Calu3 (cell line): ENCODE results near the gene DHTKD1. TPM values are rescaled to one million over a fixed set of nuclear protein-coding genes. Genes with fewer than 3 reads are reported as not detected.

Source experiments
- BruUV-seq: library from RNA; stranded (reverse); fragments of 400-500 nt; replicated peaks from 2 replicates; lab custom pipeline; 2021; lab: Mats Ljungman, UMichigan
- CTCF ChIA-PET: fragments of 300-600 bp; sonication (Branson Sonifier 250); formaldehyde crosslinking; loops from one replicate; lab custom pipeline; 2022; ENCODE audit warnings: antibody characterized with exemption; lab: Charles Lee
- DNase-seq: peaks from one replicate; pipeline ENCODE4 v3.0.0; 2022
- H3K27ac Mint-ChIP-seq: one replicate; pipeline ENCODE4 v1.8.0; 2022; ENCODE audit warnings: mixed read lengths; ENCODE audit not compliant: unreplicated experiment
- H3K27me3 Mint-ChIP-seq: one replicate; pipeline ENCODE4 v1.8.0; 2022; ENCODE audit warnings: mixed read lengths; ENCODE audit not compliant: unreplicated experiment
- H3K36me3 Mint-ChIP-seq: one replicate; pipeline ENCODE4 v1.8.0; 2022; ENCODE audit warnings: mild to moderate bottlenecking, moderate library complexity, mixed read lengths; ENCODE audit not compliant: insufficient read depth, unreplicated experiment
- H3K4me1 Mint-ChIP-seq: one replicate; pipeline ENCODE4 v1.8.0; 2022; ENCODE audit warnings: mild to moderate bottlenecking, low read depth, mixed read lengths; ENCODE audit not compliant: unreplicated experiment
- H3K4me3 Mint-ChIP-seq: one replicate; pipeline ENCODE4 v1.8.0; 2022; ENCODE audit warnings: mild to moderate bottlenecking, low read depth, moderate library complexity, mixed read lengths; ENCODE audit not compliant: unreplicated experiment
- H3K9me3 Mint-ChIP-seq: one replicate; pipeline ENCODE4 v1.8.0; 2022; ENCODE audit warnings: low read depth, mixed read lengths; ENCODE audit not compliant: unreplicated experiment
- intact Hi-C: fragments of 100-400 bp; cut with micrococcal nuclease; formaldehyde crosslinking; loops from one replicate; pipeline ENCODE4 v1.10.0; 2022; ENCODE audit not compliant: unreplicated experiment
- total RNA-seq: library from RNA; stranded (reverse); gene quantifications from 2 replicates; pipeline ENCODE4 v1.2.3, GENCODE V29; 2022
- TF ChIP-seq, protein P1 (sequence below): fragments of 200-600 bp; IDR thresholded peaks from one replicate; pipeline ENCODE4 v1.8.0; 2022; ENCODE audit warnings: antibody characterized with exemption; ENCODE audit not compliant: unreplicated experiment

Gene DHTKD1
- total RNA-seq, 1 experiment from 2014 or later, result 29.4 TPM

DNA sequence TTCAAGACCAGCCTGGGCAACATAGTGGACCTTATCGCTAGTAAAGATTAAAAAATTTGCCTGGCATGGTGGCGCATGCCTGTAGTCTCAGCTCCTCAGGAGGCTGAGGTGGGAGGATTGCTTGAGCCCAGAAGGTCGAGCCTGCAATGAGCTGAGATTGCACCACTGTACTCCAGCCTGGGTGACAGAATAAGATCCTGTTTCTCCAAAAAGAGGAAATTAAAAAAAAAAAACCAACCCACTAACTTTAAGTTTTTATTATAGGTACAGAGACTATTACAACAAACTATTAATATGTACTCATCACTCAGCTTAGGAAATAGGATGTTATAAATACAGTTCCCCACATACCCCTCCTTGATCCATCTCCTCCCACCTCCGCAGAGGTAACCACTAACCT is 30.2 kb downstream of the DHTKD1 start:
- no peaks in the 10 kb centered on the region for H3K4me1 Mint-ChIP-seq
- no peaks in the 10 kb centered on the region for H3K27me3 Mint-ChIP-seq
- CTCF ChIA-PET, result no interaction called here
- H3K27ac Mint-ChIP-seq, result no peak overlapping the region
- H3K36me3 Mint-ChIP-seq, result peaks cover 14% of the 10 kb centered on the region
- BruUV-seq, result no TSS peak
- TF ChIP-seq, protein P1, sequence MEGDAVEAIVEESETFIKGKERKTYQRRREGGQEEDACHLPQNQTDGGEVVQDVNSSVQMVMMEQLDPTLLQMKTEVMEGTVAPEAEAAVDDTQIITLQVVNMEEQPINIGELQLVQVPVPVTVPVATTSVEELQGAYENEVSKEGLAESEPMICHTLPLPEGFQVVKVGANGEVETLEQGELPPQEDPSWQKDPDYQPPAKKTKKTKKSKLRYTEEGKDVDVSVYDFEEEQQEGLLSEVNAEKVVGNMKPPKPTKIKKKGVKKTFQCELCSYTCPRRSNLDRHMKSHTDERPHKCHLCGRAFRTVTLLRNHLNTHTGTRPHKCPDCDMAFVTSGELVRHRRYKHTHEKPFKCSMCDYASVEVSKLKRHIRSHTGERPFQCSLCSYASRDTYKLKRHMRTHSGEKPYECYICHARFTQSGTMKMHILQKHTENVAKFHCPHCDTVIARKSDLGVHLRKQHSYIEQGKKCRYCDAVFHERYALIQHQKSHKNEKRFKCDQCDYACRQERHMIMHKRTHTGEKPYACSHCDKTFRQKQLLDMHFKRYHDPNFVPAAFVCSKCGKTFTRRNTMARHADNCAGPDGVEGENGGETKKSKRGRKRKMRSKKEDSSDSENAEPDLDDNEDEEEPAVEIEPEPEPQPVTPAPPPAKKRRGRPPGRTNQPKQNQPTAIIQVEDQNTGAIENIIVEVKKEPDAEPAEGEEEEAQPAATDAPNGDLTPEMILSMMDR, result no peak
- intact Hi-C loops, result no loop called here
- H3K9me3 Mint-ChIP-seq, result no peaks in the 10 kb centered on the region
- no peak overlapping the region for H3K4me3 Mint-ChIP-seq
- DNase-seq, result no peak

DNA sequence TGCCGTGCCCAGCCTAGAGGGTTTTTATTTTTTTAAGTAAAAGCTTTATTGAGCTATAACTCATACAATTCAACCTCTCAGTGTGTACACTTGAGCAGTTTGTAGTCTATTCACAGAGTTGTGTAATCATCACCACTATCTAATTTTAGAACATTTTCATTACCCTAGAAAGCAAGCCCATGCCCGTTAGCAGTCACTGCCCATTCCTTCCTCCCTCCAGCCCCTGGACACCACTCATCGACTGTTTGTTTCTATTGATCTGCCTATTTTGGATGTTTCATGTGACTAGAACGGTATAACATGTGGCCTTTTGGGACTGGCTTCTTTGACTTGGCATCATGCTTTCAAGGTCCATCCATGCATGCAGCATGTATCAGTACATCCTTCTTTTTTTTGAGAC is 35.0 kb downstream of the DHTKD1 start:
- intact Hi-C loops, result no loop called here
- no peaks in the 10 kb centered on the region for H3K27me3 Mint-ChIP-seq
- DNase-seq, result no peak
- H3K9me3 Mint-ChIP-seq, result no peaks in the 10 kb centered on the region
- H3K36me3 Mint-ChIP-seq, result peaks cover 14% of the 10 kb centered on the region
- no peak overlapping the region for H3K27ac Mint-ChIP-seq
- CTCF ChIA-PET, result interaction anchor here (0.7 kb wide), 1 partner anchor 238 kb away, joined by 3 read pairs; no protein-coding TSS in a partner anchor
- no TSS peak for BruUV-seq
- no peaks in the 10 kb centered on the region for H3K4me1 Mint-ChIP-seq
- TF ChIP-seq, protein P1, result no peak
- no peak overlapping the region for H3K4me3 Mint-ChIP-seq

DNA sequence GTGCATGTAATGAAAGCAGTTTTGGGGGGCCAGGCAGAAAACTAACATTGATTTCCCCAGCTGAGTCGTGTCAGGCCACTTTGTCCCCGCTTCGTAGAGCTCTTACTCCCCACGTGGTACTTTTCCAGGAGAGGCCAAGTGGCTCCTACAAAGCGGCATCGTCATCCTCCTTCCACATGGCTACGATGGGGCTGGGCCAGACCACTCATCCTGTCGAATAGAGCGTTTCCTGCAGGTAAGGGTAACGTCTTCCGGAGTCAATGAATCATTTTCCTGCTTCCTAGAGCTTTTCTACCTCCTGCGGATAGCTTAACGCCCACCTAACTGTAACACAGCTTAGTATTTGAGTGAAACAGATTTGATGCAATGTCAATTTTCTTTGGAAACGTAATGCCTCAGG is 39.0 kb downstream of the DHTKD1 start:
- TF ChIP-seq, protein P1, result no peak
- no TSS peak for BruUV-seq
- no peaks in the 10 kb centered on the region for H3K27me3 Mint-ChIP-seq
- H3K4me1 Mint-ChIP-seq, result no peaks in the 10 kb centered on the region
- H3K9me3 Mint-ChIP-seq, result no peaks in the 10 kb centered on the region
- DNase-seq, result no peak
- no peaks in the 10 kb centered on the region for H3K36me3 Mint-ChIP-seq
- intact Hi-C loops, result no loop called here
- H3K27ac Mint-ChIP-seq, result no peak overlapping the region
- H3K4me3 Mint-ChIP-seq, result no peak overlapping the region
- CTCF ChIA-PET, result no interaction called here

DNA sequence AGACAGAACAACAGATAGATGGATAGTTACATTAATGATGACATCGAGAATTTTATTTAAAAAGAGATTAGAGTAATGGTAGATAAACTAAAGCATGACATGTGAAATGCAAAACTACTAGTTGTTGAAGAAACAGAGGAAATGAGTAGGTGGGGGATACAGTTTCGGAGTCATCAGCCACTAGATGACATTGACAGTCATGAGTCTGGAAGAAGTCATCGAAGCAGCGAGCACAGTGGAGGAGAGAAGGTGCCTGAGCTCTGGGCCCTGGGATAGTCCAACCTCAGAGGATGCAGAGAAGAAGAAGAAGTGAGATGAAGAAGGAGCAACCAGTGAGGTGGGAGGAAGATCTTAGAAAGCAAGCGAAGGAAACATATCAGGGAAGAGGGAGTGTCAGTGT is 40.5 kb downstream of the DHTKD1 start:
- TF ChIP-seq, protein P1, result no peak
- Mint-ChIP-seq H3K9me3 (no peaks in the 10 kb centered on the region), H3K36me3 (no peaks in the 10 kb centered on the region), H3K27ac (no peak overlapping the region), H3K4me3 (no peak overlapping the region), H3K27me3 (no peaks in the 10 kb centered on the region), H3K4me1 (no peaks in the 10 kb centered on the region)
- intact Hi-C loops, result no loop called here
- no peak for DNase-seq
- no TSS peak for BruUV-seq
- CTCF ChIA-PET, result no interaction called here
